HFF-Myc (cell line): ENCODE measurements around the gene MYL9.

Source experiments
- DNase-seq: peaks from one replicate; pipeline ENCODE4 v3.0.0-alpha.2; 2011; ENCODE audit warnings: low read depth; ENCODE audit errors: extremely low read depth
- H3K4me3 ChIP-seq: replicated peaks from 2 replicates; pipeline ENCODE4 v1.5.1; 2011; ENCODE audit warnings: low read depth, mild to moderate bottlenecking, control low read depth, low read length
- TF ChIP-seq, protein P1 (sequence below): IDR thresholded peaks from 2 replicates; pipeline ENCODE4 v1.5.1; 2012; ENCODE audit warnings: mild to moderate bottlenecking, low read depth, low read length, control low read depth; ENCODE audit errors: missing control alignments

MYL9 gene

DNA sequence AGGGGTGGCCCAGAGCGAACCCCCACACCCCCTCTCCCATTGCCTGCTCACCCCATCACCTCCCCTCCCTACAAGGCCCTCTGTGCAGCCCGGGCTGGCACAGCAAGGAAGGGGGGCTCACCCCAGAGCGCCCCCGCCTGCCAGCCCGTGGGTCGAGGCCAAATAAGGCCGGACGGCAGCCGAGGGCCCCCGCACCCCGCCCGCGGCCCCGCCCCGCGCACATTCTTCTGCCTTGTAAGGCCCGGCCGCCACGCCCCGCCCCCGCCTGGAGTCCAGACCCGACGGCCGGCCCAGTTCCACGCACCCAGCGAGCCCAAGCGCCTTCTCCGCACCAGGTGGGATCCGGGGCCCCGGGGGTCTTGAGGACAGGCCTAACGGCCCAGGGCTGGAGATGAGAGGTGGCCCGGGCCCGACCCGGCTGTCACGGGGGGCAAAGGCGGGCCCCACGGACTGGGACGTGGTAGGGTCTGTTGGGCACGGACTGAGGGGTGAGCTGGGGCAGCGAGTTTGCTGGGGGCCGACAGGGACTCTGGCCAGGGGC, at the start of gene MYL9:
MYL9 (plus strand) TSS at position 293 of the 541 bp plus-strand sequence. CDS start 3,366 bp downstream, outside the sequence.
- TF ChIP-seq, protein P1, sequence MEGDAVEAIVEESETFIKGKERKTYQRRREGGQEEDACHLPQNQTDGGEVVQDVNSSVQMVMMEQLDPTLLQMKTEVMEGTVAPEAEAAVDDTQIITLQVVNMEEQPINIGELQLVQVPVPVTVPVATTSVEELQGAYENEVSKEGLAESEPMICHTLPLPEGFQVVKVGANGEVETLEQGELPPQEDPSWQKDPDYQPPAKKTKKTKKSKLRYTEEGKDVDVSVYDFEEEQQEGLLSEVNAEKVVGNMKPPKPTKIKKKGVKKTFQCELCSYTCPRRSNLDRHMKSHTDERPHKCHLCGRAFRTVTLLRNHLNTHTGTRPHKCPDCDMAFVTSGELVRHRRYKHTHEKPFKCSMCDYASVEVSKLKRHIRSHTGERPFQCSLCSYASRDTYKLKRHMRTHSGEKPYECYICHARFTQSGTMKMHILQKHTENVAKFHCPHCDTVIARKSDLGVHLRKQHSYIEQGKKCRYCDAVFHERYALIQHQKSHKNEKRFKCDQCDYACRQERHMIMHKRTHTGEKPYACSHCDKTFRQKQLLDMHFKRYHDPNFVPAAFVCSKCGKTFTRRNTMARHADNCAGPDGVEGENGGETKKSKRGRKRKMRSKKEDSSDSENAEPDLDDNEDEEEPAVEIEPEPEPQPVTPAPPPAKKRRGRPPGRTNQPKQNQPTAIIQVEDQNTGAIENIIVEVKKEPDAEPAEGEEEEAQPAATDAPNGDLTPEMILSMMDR: no peak
- DNase-seq: no peak
- peak within 1 kb of the TSS; percentile 68 for H3K4me3 ChIP-seq

DNA sequence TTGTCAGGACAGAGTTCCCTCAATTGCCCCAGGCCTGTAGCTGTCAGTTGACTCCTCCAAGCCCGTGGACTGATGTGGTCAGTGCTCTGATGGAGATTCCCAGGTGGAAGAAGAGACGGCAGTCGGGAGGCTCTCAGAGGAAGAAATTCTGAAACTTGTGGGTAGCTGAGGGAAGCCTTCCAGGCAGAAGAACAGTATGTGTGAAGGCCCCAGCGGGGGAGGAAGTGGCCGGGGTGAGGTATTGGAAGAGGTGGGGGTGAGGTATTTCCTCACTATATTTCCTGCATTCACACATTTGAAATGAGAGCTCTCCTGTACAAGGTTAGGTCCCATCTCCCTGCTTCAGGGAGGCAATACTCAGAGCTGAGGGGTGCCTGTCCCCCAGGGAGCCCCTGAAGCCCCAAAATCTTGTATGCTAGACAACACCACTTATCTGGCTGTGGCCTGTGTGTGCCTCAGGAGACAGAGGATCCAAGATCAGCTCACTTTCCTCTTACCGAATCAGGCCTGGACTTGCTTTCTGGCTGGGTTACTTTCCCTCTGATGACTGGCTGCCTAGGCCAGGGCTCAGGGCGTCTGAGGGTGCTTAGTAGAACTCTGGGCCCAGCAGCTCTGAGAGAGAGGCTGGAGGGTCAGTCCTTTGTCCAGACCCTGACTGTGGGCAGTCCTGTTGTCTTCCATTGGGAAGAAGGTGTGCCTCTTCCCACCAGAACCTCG, 49.3 kb upstream of the MYL9 start:
- TF ChIP-seq, protein P1: no peak
- no peak for DNase-seq
- no peak overlapping the region for H3K4me3 ChIP-seq

DNA sequence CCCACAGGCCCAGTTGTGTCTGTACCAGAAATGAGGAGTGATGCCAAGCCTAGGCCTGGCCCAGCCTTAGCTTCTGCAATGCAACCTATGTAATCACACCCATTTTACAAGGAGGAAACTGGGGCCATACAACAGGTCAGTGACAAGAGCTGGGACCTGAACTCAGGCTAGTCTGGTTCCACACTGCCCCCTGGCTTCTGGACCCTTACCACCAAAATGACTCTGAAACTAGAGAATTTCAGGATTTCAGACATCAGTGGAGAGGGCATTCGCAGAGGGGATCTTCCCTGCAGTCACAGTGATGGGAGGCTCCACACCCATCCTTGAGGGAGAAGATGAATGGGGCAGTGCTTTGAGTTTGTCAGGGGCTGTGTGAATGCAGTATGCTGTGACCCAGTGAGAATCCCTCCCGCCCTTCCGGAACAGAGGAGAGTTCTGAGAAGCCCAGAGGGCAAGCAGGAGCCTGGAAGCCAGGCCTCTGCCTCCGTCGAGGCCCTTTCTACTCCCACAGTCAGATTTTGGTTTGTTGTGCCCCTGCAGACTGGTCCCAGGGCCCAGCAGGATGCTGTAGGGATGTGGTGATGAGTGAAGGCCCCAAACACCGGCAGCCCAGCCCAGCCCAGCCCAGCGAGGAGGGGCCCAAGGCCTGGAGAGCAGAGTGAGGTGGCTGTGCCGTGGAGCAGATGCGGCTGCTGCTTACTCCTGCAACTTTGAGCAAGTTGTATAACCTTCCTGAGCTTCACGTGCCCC, 48.1 kb upstream of the MYL9 start:
- no peak overlapping the region for H3K4me3 ChIP-seq
- DNase-seq: no peak
- TF ChIP-seq, protein P1: peak; percentile 34

DNA sequence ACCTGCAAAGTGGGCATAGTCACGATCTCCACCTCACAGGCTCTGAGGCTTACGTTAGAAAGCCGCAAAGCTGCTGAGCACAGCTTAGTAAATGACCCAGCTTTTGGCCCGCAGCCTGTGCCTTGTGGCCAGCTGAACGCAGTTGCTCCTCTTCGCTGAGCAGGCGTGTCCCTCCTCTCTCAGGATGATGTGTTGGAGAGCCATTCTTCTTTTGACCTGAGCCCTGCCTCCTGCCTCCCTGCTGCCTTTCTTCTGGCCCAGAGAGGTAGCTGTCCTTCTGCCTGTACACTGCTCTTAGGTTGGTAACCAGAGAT, 47.6 kb upstream of the MYL9 start:
- no peak overlapping the region for H3K4me3 ChIP-seq
- peak; percentile 52 for DNase-seq
- TF ChIP-seq, protein P1: no peak

DNA sequence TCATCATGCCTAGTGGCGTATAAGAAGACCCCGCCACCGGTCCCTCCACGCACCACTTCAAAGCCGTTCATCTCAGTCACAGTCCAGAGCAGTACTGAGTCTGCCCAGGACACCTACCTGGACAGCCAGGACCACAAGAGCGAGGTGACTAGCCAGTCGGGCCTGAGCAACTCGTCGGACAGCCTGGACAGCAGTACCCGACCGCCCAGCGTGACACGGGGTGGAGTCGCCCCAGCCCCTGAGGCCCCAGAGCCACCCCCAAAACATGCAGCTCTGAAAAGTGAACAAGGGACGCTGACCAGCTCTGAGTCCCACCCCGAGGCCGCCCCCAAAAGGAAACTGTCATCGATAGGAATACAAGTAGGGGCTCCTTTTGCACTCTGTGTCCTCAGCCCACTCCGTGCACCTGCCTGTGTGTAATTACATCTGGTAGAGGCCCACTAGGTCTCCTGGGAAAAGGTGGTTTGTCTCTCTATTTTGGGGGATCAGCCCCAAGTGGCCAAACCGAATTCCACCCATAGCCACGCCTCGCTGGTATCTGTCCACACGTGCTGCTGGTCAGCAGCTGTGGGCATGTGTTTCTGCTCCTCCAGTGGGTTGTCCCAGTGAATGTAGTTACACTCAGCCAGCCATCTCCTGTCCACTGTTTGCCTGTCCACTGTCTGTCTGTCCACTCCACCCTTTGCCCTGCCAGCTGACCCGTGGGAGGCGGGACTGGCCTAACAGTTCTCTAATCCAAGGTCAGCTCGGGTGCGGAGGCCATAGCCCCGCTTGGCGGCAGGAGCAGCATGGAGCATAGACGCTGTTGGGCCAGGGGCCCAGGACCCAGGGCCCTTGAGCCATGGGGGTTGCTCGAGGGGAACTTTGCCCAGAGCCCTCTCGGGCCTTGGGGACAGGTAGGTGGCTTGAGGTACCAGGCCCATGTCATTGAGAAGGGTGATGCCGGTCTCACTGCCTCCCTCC, 44.3 kb upstream of the MYL9 start:
- H3K4me3 ChIP-seq: no peak overlapping the region
- TF ChIP-seq, protein P1: no peak
- DNase-seq: no peak

DNA sequence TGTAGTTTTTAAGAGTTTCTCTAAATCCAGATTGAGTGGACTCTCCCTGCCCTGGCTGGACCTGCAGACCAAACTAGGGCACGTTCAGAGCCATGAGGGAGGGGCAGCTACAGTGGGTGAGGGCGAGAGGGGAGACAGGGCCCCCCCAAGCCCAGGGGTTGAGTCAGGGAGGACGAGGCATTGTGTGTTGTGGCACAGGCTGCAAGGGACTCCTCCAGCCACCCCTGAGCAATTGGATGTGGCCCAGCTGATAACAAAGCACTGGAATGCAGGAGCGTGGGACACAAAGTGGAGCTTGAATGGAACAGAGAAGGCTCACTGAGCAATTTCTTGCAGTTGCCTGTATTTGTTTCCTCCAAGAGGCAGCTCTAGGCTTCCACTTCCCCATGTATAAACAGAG, 43.5 kb upstream of the MYL9 start:
- H3K4me3 ChIP-seq: no peak overlapping the region
- DNase-seq: no peak
- TF ChIP-seq, protein P1: no peak
